IMR-90 (cell line): Measurements from ENCODE around the gene PAQR5. TPM values are rescaled to one million over a fixed set of nuclear protein-coding genes. Genes with fewer than 3 reads are reported as not detected.

Experiments
- ATAC-seq: fragments of 200-7000 bp; cut with Tn5 transposase; 2 replicates; pipeline ENCODE4 v1.9.1; 2020; ENCODE audit warnings: low read depth, mild to moderate bottlenecking, moderate library complexity
- BruUV-seq: library from RNA; stranded (reverse); fragments of 400-500 nt; replicated peaks from 2 replicates; lab custom pipeline; 2021; lab: Mats Ljungman, UMichigan
- CTCF ChIA-PET: fragments of 300-600 bp; formaldehyde crosslinking; extraction: SDS; loops from one replicate; lab custom pipeline; 2021; ENCODE audit warnings: antibody characterized with exemption; lab: Yijun Ruan, JAX
- POLR2A ChIA-PET: fragments of 300-600 bp; sonication (Branson Sonifier 250); formaldehyde crosslinking; loops from one replicate; lab custom pipeline; 2022; ENCODE audit warnings: antibody characterized with exemption; ENCODE audit not compliant: unreplicated experiment; lab: Charles Lee
- DNase-seq: peaks from one replicate; pipeline ENCODE4 v3.0.0; 2013
- H2AFZ ChIP-seq: replicated peaks from 2 replicates; pipeline ENCODE3; 2013; ENCODE audit warnings: low read length, mild to moderate bottlenecking; ENCODE audit not compliant: poor library complexity
- H2AK5ac ChIP-seq: 2 replicates; pipeline ENCODE4 v1.6.1; 2013; ENCODE audit warnings: low read depth, low read length, inconsistent platforms
- H2AK9ac ChIP-seq: replicated peaks from 2 replicates; pipeline ENCODE3; 2013; ENCODE audit warnings: mild to moderate bottlenecking, low read depth, low read length, moderate library complexity; ENCODE audit not compliant: poor library complexity
- H2BK120ac ChIP-seq: 2 replicates; pipeline ENCODE4 v1.6.1; 2013; ENCODE audit warnings: low read depth, low read length, inconsistent platforms
- H2BK15ac ChIP-seq: 3 replicates; pipeline ENCODE4 v1.6.1; 2013; ENCODE audit warnings: low read depth, low read length, inconsistent platforms
- H2BK20ac ChIP-seq: 2 replicates; pipeline ENCODE4 v1.6.1; 2013; ENCODE audit warnings: low read depth, mild to moderate bottlenecking, inconsistent platforms, low read length, moderate library complexity
- H2BK5ac ChIP-seq: 2 replicates; pipeline ENCODE4 v1.6.1; 2013; ENCODE audit warnings: mild to moderate bottlenecking, low read depth, low read length, inconsistent platforms; ENCODE audit not compliant: poor library complexity, severe bottlenecking
- H3K14ac ChIP-seq: replicated peaks from 2 replicates; pipeline ENCODE4 v1.6.1; 2013; ENCODE audit warnings: low read depth, low read length, inconsistent platforms
- H3K18ac ChIP-seq: 2 replicates; pipeline ENCODE4 v1.6.1; 2013; ENCODE audit warnings: low read depth, low read length, control low read depth
- H3K23ac ChIP-seq: 2 replicates; pipeline ENCODE4 v1.6.1; 2013; ENCODE audit warnings: low read depth, low read length, inconsistent platforms
- H3K27ac ChIP-seq: 2 replicates; pipeline ENCODE4 v1.5.1; 2013; ENCODE audit warnings: mild to moderate bottlenecking, control low read depth, low read length; ENCODE audit not compliant: insufficient read depth
- H3K27me3 ChIP-seq: 2 replicates; pipeline ENCODE4 v1.6.1; 2013; ENCODE audit warnings: low read length; ENCODE audit not compliant: control insufficient read depth, insufficient read depth
- H3K36me3 ChIP-seq: 2 replicates; pipeline ENCODE4 v1.6.1; 2013; ENCODE audit warnings: low read length, mixed read lengths; ENCODE audit not compliant: control insufficient read depth, insufficient read depth
- H3K4ac ChIP-seq: 2 replicates; pipeline ENCODE4 v1.6.1; 2013; ENCODE audit warnings: low read depth, low read length, inconsistent platforms
- H3K4me1 ChIP-seq: 2 replicates; pipeline ENCODE4 v1.6.1; 2013; ENCODE audit warnings: low read length, mixed read lengths; ENCODE audit not compliant: control insufficient read depth, insufficient read depth
- H3K4me2 ChIP-seq: 2 replicates; pipeline ENCODE4 v1.6.1; 2013; ENCODE audit warnings: low read depth, mild to moderate bottlenecking, control low read depth, low read length, moderate library complexity
- H3K4me3 ChIP-seq: 2 replicates; pipeline ENCODE4 v1.5.1; 2013; ENCODE audit warnings: low read depth, mild to moderate bottlenecking, control low read depth, low read length, moderate library complexity; ENCODE audit not compliant: insufficient read depth
- H3K56ac ChIP-seq: 2 replicates; pipeline ENCODE4 v1.6.1; 2013; ENCODE audit warnings: low read length, inconsistent platforms; ENCODE audit not compliant: insufficient read depth; ENCODE audit errors: extremely low read depth
- H3K79me1 ChIP-seq, 2 experiments: 2 replicates each; pipeline ENCODE4 v1.6.1; 2013; ENCODE audit warnings: low read length in 2 of 2, inconsistent platforms in 1 of 2, low read depth in 1 of 2
- H3K9ac ChIP-seq: 2 replicates; pipeline ENCODE4 v1.6.1; 2013; ENCODE audit warnings: low read depth, low read length, control low read depth
- H3K9me1 ChIP-seq: 2 replicates; pipeline ENCODE4 v1.6.1; 2013; ENCODE audit warnings: low read length, inconsistent platforms; ENCODE audit not compliant: insufficient read depth
- H3K9me3 ChIP-seq: 2 replicates; pipeline ENCODE4 v1.6.1; 2013; ENCODE audit warnings: low read length; ENCODE audit not compliant: control insufficient read depth, insufficient read depth
- H4K20me1 ChIP-seq: 2 replicates; pipeline ENCODE4 v1.6.1; 2013; ENCODE audit warnings: low read length, inconsistent platforms; ENCODE audit not compliant: insufficient read depth
- H4K5ac ChIP-seq: 2 replicates; pipeline ENCODE4 v1.6.1; 2013; ENCODE audit warnings: mild to moderate bottlenecking, low read depth, low read length, control low read depth
- H4K8ac ChIP-seq, 2 experiments: 2 replicates each; pipeline ENCODE4 v1.6.1; 2013; ENCODE audit warnings: low read depth in 2 of 2, low read length in 2 of 2, control low read depth in 1 of 2, inconsistent platforms in 1 of 2
- H4K91ac ChIP-seq: 2 replicates; pipeline ENCODE4 v1.6.1; 2013; ENCODE audit warnings: low read depth, low read length, inconsistent platforms; ENCODE audit not compliant: insufficient read depth
- BHLHE40 ChIP-seq: fragments of 150-350 bp; IDR thresholded peaks from 2 replicates; pipeline ENCODE4 v1.6.1; 2016; ENCODE audit warnings: mild to moderate bottlenecking, low read depth, low read length
- CEBPB ChIP-seq: IDR thresholded peaks from 2 replicates; pipeline ENCODE4 v1.6.1; 2012; ENCODE audit warnings: low read depth, low read length, improper control_type of control experiment
- MAFK ChIP-seq: IDR thresholded peaks from 2 replicates; pipeline ENCODE4 v1.6.1; 2012; ENCODE audit warnings: low read depth, low read length, improper control_type of control experiment
- NFE2L2 ChIP-seq: fragments of 150-350 bp; IDR thresholded peaks from 2 replicates; pipeline ENCODE4 v1.6.1; 2016; ENCODE audit warnings: low read depth, mild to moderate bottlenecking, low read length
- POLR2A ChIP-seq: IDR thresholded peaks from 2 replicates; pipeline ENCODE4 v1.6.1; 2012; ENCODE audit warnings: mild to moderate bottlenecking, low read depth, low read length
- RAD21 ChIP-seq: IDR thresholded peaks from 2 replicates; pipeline ENCODE4 v1.6.1; 2012; ENCODE audit warnings: low read length, improper control_type of control experiment
- SMC3 ChIP-seq: fragments of 150-350 bp; IDR thresholded peaks from 2 replicates; pipeline ENCODE4 v1.6.1; 2016; ENCODE audit warnings: low read depth, mild to moderate bottlenecking, antibody characterized with exemption, low read length, moderate library complexity
- WGBS, 2 experiments: methylation state at CpG; one replicate each; pipeline versions ENCODE4 v1.1.5 to v1.1.7; 2013; ENCODE audit warnings: missing lambda C conversion rate in 2 of 2; ENCODE audit not compliant: insufficient read length in 1 of 2; ENCODE audit errors: extremely low coverage in 2 of 2; 5-methylcytosine and 5-hydroxymethylcytosine counted together
- dilution Hi-C: fragments of 300-500 bp; cut with HindIII; formaldehyde crosslinking; loops from one replicate; pipeline ENCODE4 v1.14.3; 2018; ENCODE audit warnings: low sequenced_read_pairs; ENCODE audit not compliant: unreplicated experiment
- in situ Hi-C: fragments of 300-500 bp; cut with MboI; formaldehyde crosslinking; loops from 3 replicates; pipeline ENCODE4 v1.14.3; 2019; ENCODE audit warnings: low sequenced_read_pairs, inconsistent platforms, mixed read lengths
- intact Hi-C: fragments of 100-400 bp; cut with micrococcal nuclease; formaldehyde crosslinking; loops from 2 replicates; pipeline ENCODE4 v1.10.0; 2022
- polyA plus RNA-seq, 3 experiments: library from polyadenylated mRNA; depleted of rRNA; stranded (reverse); fragments of >200 nt; gene quantifications; 2 replicates each; pipeline ENCODE4 v1.2.3, GENCODE V29; 2012; ENCODE audit warnings: low replicate concordance in 1 of 3
- total RNA-seq: library from RNA; depleted of rRNA; stranded (reverse); fragments of >200 nt; gene quantifications from 2 replicates; pipeline ENCODE4 v1.2.3, GENCODE V29; 2012
- TF ChIP-seq, protein P1 (sequence below): fragments of 150-350 bp; IDR thresholded peaks from 2 replicates; pipeline ENCODE4 v1.6.1; 2016; ENCODE audit warnings: low read depth, mild to moderate bottlenecking, low read length, moderate library complexity, borderline replicate concordance

Gene PAQR5
- total and polyA plus RNA-seq, 2 of the 4 experiments (the other 2 are of a cell fraction), result 2.3 to 2.7 TPM

DNA sequence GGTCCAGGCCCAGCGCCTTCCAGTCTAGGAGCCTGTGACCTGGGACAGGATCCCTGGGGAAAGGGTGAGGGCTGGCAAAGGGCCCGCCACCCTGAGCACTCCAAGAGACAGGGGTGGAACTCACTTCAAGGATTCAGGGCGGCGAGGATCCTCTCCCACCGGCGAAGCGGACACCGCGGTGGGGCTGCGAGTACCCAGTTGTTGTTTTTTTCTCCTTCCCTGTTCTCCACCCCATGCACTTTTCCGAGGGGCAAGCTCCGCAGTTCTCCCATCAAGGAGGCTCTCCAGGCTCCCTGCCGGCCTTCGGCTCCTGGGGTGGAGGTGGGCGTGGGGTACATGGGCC, 387 bp upstream of the PAQR5 start:
- peak overlapping the region; percentile 54; the same call in 1 of the 2 replicates for H3K4me3 ChIP-seq
- H3K9me1 ChIP-seq, result no peaks in the 10 kb centered on the region; the same call in none of the 2 replicates
- H2AK5ac ChIP-seq, result no peak overlapping the region
- TF ChIP-seq RAD21 (no peak), SMC3 (no peak), BHLHE40 (no peak), NFE2L2 (no peak), CEBPB (no peak), POLR2A (no peak), MAFK (no peak)
- TF ChIP-seq, protein P1, sequence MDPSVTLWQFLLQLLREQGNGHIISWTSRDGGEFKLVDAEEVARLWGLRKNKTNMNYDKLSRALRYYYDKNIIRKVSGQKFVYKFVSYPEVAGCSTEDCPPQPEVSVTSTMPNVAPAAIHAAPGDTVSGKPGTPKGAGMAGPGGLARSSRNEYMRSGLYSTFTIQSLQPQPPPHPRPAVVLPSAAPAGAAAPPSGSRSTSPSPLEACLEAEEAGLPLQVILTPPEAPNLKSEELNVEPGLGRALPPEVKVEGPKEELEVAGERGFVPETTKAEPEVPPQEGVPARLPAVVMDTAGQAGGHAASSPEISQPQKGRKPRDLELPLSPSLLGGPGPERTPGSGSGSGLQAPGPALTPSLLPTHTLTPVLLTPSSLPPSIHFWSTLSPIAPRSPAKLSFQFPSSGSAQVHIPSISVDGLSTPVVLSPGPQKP, result no peak
- no peak overlapping the region for H2BK15ac ChIP-seq
- peaks cover 7% of the 10 kb centered on the region for H3K9me3 ChIP-seq
- peak overlapping the region; percentile 47 to 71; a peak in 2 of 4 replicates for H4K8ac ChIP-seq
- no peaks in the 10 kb centered on the region for H3K36me3 ChIP-seq
- no peak overlapping the region for H3K23ac ChIP-seq
- 80% methylated on average over 1 of the region's 15 CpGs; no CpG with 5 or more reads in 1 of the 2 experiments for WGBS, 2 experiments
- no peak overlapping the region for H2BK20ac ChIP-seq
- no peaks in the 10 kb centered on the region for H3K79me1 ChIP-seq
- no peak overlapping the region for H3K9ac ChIP-seq
- ChIA-PET POLR2A (no interaction called here), CTCF (no interaction called here)
- H2AFZ ChIP-seq, result peak overlapping the region; percentile 90
- no peaks in the 10 kb centered on the region for H4K20me1 ChIP-seq
- H3K4me2 ChIP-seq, result peak overlapping the region; percentile 80
- H3K4ac ChIP-seq, result 0 out of 2 replicates have a peak overlapping the region, but pooled peaks have one; percentile 9
- H3K18ac ChIP-seq, result no peak overlapping the region
- H4K5ac ChIP-seq, result no peak overlapping the region
- H2BK120ac ChIP-seq, result peak overlapping the region; percentile 71; the same call in 1 of the 2 replicates
- BruUV-seq, result no TSS peak
- no peak overlapping the region; the same call in 1 of the 2 replicates for H4K91ac ChIP-seq
- in situ Hi-C loops (no loop called here), intact Hi-C loops (no loop called here), dilution Hi-C loops (no loop called here)
- H3K27me3 ChIP-seq, result peaks cover 20% of the 10 kb centered on the region
- H3K4me1 ChIP-seq, result peaks cover 2% of the 10 kb centered on the region; the same call in 1 of the 2 replicates
- DNase-seq, result no peak
- H3K14ac ChIP-seq, result no peak overlapping the region
- H3K27ac ChIP-seq, result no peak overlapping the region
- H2BK5ac ChIP-seq, result no peak overlapping the region
- ATAC-seq, result no peak
- peak overlapping the region; percentile 73 for H2AK9ac ChIP-seq
- no peak overlapping the region for H3K56ac ChIP-seq
